GM18909 (cell line): ENCODE results near the gene ADORA3.

ENCODE experiments used
- ATAC-seq: cut with Tn5 transposase; IDR thresholded peaks from one replicate; pipeline ENCODE4 v1.9.1; 2021; ENCODE audit warnings: mild to moderate bottlenecking; ENCODE audit not compliant: unreplicated experiment, poor library complexity

The ADORA3 gene

DNA sequence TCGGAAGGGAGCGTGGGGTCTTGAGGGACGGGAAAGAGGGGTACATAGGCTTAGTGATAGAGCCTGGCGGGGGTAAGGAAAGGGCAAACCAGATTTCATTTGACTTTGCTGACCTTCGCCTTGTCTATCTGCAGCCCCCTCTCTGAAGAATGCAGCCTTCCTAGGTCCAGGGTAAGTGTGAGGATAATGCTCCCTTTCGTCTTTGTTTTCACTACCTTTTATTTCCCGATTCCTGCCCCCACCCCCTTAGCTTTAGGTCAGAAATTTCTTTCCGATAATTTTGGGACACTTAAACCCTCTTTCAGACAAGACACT lies 53.8 kb downstream of the ADORA3 start:
- no peak for ATAC-seq
